Activated T-helper 9 cell treated with anti-CD3 and anti-CD28 coated beads, Interleukin-2, amount 50 U/mL, for 16 hours (primary cell): Measurements from ENCODE around the gene RHOC.

Experiments
- DNase-seq: peaks from one replicate; pipeline ENCODE4 v3.0.0-alpha.2; 2020; ENCODE audit warnings: low read depth

Gene RHOC

DNA sequence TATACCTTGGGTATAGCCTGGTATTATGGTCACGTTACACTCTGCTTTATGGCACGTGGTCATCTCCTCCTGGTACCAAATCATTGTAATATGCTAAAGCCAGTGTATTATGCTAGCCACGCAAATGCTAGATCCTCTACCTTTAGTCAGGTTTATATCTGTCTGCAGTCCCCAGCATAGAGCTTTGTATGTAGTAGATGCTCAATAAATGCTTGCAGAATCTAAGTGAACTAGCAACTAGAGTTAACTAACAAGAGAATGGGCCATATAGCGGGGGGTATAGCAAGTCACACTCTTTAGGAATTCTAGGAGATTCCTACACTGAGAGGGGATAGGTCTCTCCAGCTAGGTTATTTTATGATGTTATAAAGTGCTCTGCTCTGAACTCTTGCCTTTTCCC is 29.4 kb downstream of the RHOC start:
- DNase-seq, result no peak

DNA sequence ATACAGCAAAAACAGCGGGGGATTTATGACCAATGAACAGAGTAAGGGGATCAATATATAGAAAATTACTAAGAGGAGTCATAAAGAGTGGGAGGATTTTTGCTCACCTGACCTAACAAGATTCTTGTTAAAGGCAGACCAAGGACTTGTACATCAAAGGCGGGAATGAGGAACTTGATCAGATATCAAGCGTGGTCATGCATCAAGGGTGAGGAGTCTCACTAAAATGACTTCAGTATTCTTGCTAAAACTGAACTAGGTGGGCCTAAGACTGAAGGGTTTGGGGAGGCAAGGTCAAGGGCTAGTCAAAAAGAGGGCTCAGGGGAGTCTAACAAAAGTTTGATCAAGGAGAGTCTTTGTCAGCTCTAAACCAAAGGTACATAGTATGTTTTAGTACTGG is 30.4 kb downstream of the RHOC start:
- DNase-seq, result no peak

DNA sequence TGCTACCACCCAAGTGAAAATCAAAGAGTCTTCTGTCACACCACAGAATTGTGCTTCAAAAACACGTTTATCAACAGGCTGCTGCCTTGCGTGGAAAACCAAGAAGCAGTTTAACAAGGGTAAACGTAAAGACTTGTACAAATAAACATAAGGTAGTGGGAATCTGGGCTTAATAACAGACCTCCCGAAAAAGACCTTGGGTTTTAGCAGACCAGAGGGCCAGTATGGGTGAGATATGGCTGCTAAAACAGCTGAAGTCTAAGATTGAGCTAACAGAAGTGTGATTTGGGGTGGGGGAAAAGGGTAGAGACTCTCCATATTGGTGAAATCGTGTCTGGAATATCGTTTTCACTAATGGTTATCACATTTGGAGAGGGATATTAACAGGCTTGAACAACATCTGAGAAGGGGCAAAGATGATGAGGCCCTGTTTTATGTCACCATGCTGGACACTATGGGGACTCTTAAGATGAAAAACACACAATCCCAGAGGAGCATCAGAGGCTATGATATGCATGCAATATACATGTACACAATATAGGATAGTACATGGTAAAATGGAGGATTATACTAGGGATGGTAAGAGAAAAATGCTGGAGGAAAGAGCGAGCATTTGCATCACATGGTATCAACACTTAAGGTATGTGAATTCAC is 31.1 kb downstream of the RHOC start:
- DNase-seq, result no peak

DNA sequence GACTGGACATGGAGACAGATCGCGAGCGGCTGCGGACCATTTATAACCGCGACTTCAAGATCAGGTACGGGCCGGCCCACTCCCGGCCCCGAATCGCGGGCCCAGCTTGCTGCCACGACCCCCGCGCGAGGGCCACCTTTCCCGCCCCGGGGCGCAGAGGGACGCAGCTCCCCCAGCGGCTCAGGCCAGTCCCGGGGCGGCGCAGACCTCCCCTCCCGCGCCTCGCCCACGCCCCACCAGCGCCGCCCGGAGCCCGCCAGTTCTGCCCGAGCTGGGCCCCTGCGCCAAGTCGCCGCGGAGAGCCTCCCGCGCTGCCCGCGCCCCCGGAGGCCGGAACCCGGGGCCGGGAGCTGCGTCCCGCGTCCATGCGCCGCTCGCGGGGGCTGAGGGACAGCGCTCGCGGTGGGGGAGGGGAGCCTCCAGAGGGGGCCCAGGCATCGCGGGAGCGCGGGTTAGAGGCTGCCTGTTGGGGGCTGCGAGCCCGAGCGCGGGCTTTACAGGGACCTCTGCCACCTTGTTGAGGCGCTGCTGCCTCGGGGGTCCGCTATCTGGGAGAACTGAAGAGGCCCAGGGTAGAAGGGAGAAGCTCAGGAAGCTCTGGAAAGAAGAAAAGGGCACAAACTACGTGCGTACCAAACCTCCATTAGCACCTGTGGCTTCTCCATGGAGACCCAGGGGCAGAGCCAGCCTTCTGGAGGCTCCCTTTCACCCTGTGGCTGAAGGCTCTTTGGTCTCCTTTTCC is 31.8 kb downstream of the RHOC start:
- DNase-seq, result peak; percentile 37

DNA sequence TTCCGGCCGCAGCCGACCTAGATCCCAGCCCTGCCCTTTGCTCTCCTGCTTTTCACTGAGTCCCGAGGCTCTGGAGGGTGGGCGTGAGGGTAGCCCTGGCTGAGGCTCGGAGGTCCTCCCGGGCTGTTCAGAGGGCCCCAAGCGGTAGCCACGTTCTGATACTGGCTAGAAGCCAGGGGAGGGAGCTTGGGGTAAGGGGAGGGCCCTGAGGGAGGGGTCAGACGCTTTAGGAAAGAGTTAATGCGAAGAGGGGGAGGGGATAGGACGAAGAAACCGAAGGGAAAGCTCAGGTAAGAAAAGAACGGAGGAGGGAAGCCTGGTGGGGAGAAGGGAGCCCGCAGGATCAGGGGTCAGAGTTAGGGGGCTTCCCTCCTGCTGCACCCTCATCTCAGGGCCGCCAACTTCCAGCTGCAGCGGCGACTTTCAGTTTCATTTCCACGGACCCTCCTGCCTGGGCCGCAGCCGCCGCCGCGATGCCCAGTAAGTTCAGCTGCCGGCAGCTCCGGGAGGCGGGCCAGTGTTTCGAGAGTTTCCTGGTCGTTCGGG is 32.4 kb downstream of the RHOC start, which contains the start of gene MOV10:
TSS of gene MOV10 (plus strand) at position 220 of the 546 bp plus-strand sequence. CDS start at position 474, 254 bp downstream.
- peak; percentile 25 for DNase-seq

DNA sequence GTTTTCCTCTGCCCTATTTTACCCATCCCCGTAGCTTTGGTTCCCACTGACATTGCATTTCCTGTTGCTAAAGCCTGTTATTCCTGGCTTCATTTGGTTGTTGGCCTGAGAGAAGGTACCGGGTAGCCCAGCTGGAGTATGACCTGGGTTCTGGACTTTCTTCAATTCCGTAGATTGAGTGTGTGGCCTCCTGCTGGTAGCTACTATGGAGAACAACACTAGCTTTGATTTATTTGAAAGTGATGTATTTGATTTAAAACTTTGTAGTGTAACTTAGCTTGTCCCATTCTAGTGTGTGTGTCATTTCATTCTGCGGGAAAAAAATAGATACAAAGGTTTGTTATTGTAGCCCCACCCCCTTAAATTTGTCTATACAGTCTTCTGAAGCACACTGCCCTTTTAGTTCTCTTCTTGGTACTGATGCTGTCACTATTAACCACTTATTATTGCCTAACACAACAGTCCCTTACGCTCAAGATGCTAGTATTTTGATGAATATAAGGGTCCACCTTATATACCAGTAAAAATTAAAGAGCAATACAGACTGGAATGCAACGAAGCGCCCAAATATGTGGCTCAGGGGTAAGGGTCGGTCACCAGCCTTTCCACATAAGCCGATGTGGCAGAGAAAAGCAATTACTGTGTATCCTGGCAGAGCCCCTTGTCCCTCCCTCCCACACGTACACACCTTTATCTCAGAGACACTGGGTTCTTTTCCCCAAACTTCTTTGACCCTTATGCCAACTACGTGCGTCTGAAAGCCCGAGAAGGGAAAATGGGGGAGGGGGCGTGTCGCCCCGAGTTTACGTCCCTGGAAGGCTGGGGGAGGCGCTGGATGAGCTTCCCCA is 33.1 kb downstream of the RHOC start:
- DNase-seq, result no peak

DNA sequence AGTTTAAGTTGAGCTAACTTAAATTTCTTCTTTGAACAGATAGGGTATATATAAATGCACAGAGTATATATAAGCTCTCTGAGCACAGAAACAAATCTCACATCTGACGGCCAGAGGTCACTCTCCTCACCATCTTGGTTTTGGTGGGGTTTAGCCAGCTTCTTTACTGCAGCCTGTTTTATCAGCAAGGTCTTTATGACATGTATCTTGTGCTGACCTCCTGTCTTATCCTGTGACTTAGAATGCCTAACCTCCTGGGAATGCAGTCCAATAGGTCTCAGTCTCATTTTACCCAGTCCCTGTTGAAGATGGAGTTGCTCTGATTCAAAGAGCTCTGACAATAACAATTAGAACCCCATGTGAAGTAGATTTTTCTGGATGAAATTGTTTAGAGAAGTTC is 34.1 kb downstream of the RHOC start:
- no peak for DNase-seq

DNA sequence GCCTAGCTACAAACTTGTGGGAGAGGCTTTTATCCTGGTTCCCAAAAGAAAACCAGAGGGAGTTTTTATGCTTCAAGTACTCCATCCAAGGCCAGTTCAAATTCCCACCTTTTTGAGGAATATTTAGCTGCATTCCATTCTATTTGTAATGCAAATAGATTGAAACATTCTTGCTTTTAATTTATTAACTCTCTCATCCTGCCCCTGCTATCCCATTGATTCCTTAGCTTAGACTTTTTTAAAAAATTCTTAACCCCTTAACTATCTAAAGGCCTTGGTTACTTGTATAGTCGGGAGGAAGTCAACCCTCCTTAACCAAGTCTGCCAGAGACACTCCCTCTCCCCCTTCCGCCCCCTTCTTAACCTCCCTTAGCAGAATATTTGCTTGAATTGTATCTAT is 34.9 kb downstream of the RHOC start:
- no peak for DNase-seq

DNA sequence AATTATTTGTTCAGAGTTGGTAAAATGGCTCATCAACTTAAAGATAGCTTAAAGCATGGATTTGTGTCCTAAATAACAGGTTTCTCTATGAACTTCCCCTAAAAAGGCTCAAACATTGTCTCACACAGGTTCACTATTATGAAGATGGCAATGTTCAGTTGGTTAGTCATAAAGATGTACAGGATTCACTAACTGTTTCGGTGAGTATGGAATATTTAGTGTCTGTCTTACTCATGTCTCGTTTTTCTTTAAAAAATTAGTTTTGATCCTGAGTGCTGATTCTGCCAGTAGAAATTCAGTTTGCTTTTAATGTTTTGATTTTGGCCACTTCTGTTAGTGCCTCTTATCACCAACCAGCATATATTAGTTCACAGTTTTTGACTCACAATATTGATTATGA is 40.0 kb downstream of the RHOC start:
- no peak for DNase-seq

DNA sequence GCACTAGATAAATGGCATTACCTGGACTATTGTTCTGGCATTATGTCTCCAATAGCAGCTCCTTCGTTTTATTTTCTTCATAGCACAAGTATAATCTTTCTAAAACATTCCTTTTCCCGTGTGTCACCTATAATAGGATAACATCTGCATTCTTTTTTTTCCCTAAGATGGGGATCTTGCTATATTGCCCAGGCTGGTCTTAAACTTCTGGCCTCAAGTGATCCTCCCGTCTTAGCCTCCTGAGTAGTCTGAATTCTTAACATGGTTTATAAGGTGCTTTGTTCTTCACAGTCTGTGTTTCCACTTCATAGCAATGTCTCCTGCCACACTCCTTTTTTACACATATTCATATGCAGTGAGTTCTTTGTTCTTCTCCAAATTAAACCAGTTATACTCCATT is 41.1 kb downstream of the RHOC start:
- no peak for DNase-seq

DNA sequence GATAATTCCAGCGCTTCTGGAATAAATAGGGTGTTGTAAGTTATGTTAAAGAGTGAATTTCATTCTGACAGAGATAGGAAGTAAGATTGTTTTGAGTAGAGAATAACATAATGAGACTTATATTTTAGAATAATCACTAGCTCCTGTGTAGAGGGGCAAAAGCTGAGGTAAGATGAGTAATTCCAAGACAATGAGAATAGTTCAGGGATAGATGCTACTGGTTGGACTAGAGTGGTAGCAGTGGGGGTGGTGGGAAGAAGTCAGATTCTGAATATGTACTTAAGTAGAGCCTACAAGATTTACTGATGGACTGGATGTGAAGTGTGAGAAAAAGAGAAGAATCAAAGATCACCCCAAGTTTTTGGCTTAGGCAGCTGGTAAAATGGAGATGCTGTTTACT is 55.7 kb downstream of the RHOC start:
- DNase-seq, result no peak
